Brain microvascular endothelial cell (primary cell): ENCODE measurements around the gene LCP2.

Experiments
- DNase-seq: peaks from one replicate; pipeline ENCODE4 v3.0.0-alpha.2; 2020
- H3K27ac ChIP-seq: fragments of 250-450 bp; sonication (Bioruptor Pico); 2 replicates; pipeline ENCODE4 v1.5.1; 2020; ENCODE audit warnings: mild to moderate bottlenecking, moderate library complexity
- H3K27me3 ChIP-seq: fragments of 250-450 bp; sonication (Bioruptor Pico); replicated peaks from 2 replicates; pipeline ENCODE4 v1.5.1; 2020; ENCODE audit warnings: mild to moderate bottlenecking
- H3K36me3 ChIP-seq: fragments of 250-450 bp; sonication (Bioruptor Pico); replicated peaks from 2 replicates; pipeline ENCODE4 v1.5.1; 2020; ENCODE audit warnings: mild to moderate bottlenecking
- H3K4me3 ChIP-seq: 2 replicates; pipeline ENCODE4 v1.5.1; 2011; ENCODE audit warnings: low read depth, mild to moderate bottlenecking, control low read depth, low read length, moderate library complexity
- in situ Hi-C: cut with HindIII; loops from 2 replicates; pipeline ENCODE4 v1.10.0; 2017; ENCODE audit warnings: low sequenced_read_pairs, low pct_ligation_motif_present
- TF ChIP-seq, protein P1 (sequence below): IDR thresholded peaks from 2 replicates; pipeline ENCODE4 v1.5.1; 2011; ENCODE audit warnings: low read depth, mild to moderate bottlenecking, moderate library complexity, low read length, control low read depth, inconsistent platforms; ENCODE audit errors: missing control alignments

The LCP2 gene

DNA sequence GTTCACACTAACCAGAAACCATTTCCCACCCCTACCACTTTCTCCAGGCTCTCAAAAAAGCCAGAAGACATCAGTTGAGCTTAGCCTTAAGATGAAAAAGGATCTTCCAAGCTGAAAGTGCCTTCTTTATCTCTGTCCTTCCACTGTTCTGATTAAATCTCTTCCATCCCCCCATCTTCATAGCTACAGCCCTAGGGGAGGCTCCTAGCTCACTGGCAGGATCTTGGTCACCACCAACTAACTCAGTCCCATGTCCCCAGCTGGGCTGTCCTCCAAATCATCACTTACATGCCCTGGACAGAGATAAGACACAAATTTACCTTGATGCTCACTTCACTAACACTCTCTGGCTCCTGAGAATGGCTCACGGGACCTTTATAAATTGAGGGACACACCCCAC is 14.3 kb downstream of the LCP2 start:
- no peak for DNase-seq
- Histone ChIP-seq H3K4me3 (no peak overlapping the region), H3K36me3 (no peaks in the 10 kb centered on the region), H3K27ac (no peak overlapping the region), H3K27me3 (no peaks in the 10 kb centered on the region)
- TF ChIP-seq, protein P1, sequence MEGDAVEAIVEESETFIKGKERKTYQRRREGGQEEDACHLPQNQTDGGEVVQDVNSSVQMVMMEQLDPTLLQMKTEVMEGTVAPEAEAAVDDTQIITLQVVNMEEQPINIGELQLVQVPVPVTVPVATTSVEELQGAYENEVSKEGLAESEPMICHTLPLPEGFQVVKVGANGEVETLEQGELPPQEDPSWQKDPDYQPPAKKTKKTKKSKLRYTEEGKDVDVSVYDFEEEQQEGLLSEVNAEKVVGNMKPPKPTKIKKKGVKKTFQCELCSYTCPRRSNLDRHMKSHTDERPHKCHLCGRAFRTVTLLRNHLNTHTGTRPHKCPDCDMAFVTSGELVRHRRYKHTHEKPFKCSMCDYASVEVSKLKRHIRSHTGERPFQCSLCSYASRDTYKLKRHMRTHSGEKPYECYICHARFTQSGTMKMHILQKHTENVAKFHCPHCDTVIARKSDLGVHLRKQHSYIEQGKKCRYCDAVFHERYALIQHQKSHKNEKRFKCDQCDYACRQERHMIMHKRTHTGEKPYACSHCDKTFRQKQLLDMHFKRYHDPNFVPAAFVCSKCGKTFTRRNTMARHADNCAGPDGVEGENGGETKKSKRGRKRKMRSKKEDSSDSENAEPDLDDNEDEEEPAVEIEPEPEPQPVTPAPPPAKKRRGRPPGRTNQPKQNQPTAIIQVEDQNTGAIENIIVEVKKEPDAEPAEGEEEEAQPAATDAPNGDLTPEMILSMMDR, result no peak
- in situ Hi-C loops, result no loop called here

DNA sequence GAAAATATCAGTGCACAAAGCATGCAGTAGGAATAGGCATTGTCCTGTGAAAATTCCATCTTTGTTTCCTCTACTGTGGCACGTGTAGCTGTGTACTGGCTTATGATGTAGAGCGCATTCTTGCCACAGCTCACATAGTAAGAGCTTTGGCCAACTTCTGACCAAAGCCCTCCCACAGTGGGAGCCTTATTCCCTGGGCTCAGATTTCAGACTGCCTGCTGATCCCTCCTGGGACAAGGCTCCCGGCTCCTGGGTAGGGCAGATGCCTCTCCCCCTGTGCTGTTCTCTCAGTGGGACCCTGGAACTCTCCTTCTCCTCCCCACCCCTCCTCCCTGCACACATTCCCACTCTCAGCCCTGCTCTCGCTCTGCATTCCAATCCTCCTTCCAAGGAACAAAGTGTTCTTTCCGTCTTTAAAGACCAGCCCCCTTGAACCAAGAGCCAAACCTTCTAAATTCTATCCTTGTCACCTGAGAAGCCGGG is 17.5 kb downstream of the LCP2 start:
- Histone ChIP-seq H3K27ac (no peak overlapping the region), H3K36me3 (no peaks in the 10 kb centered on the region), H3K4me3 (no peak overlapping the region), H3K27me3 (no peaks in the 10 kb centered on the region)
- in situ Hi-C loops, result no loop called here
- TF ChIP-seq, protein P1, result no peak
- no peak for DNase-seq

DNA sequence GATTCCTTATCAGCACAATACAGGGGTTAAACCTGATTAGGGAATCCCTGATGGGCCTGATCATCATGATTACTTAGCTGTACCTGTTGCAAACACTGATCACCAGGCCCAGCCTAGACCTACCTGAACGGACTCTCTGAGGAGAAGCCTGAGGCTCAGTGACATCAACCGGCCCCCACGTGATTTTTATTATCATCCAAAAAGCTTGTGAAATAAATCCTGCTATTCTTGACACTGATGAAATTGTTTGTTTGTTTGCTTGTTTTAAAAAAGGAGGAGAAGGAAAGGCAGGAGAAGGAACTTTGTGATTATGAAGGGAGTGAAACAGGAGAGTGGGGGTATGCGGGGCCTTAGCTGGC is 18.1 kb downstream of the LCP2 start:
- no peak for DNase-seq
- Histone ChIP-seq H3K36me3 (no peaks in the 10 kb centered on the region), H3K27me3 (no peaks in the 10 kb centered on the region), H3K27ac (no peak overlapping the region), H3K4me3 (no peak overlapping the region)
- TF ChIP-seq, protein P1, result no peak
- in situ Hi-C loops, result no loop called here

DNA sequence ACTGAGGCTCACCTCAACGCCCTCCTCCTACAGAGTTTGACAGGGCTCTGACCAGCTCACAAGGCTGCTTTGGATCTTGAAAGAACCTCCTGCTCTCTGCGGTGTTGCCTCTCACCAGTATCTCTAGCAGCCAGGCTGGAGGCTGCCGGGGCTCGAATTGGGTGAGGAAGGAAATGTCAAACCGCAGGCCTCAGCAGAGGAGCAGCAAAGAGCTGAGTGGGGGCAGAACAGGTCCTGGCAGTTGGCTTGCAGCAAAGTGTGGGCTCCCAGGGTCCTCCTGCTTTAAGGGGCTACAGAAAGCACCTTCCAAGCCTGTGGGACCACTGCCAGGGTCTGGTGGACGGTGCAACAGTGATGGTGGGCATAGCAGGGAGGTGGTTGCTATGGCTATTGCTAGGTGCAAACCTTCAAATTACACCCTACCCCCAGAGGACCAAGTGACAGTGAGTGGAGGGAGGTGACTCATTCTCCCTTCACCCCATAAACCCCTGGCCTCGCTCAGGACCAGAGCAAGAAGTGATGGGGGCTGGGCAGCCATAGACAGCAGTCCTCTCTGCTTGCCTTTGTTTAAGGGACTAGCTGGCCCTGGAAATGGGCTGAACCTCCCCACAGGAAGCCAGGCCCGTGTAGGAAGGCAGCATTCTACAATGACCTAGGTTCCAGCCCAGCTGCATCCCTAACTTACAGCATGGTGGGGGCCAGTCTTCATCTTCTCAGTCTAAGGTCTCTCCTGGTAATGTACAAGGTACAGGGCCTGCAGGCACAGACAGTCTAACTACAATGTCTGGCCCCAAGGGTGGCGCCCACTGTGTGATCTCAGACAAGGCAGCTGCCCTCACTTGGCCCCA is 18.7 kb downstream of the LCP2 start:
- H3K36me3 ChIP-seq, result no peaks in the 10 kb centered on the region
- no peak for DNase-seq
- TF ChIP-seq, protein P1, result no peak
- no peaks in the 10 kb centered on the region for H3K27me3 ChIP-seq
- in situ Hi-C loops, result no loop called here
- no peak overlapping the region for H3K4me3 ChIP-seq
- no peak overlapping the region for H3K27ac ChIP-seq

DNA sequence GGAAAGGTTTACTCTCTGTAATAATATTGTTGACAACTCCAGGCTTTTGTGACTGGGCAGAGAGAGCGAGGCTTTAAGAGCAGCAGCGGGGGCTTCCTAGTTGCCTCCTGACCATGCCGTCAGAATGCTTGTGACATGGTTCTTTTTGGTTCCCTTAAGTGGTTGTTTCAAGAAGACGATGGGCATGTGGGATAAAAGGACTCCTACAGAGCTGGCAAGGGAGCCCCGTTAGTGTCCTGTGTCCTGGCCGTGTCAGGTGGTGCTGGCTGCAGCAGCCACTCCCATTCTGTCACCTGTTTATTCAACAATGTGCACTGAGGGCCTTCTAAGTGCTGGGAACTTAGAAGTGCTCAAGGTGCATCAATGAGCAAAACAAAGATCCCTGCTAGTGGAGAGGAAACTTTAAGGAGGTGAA is 19.7 kb downstream of the LCP2 start:
- H3K36me3 ChIP-seq, result no peaks in the 10 kb centered on the region
- in situ Hi-C loops, result no loop called here
- no peak overlapping the region for H3K27ac ChIP-seq
- H3K4me3 ChIP-seq, result no peak overlapping the region
- no peak for DNase-seq
- TF ChIP-seq, protein P1, result no peak
- no peaks in the 10 kb centered on the region for H3K27me3 ChIP-seq
